HL-60 (cell line): ENCODE measurements around the gene FRAT1.

Experiments used
- DNase-seq, 2 experiments: peaks; one replicate each; pipeline ENCODE4 v3.0.0-alpha.2; 2010 to 2020; ENCODE audit warnings: low read depth in 1 of 2, low spot score in 1 of 2
- H3K27ac ChIP-seq: fragments of 250-450 bp; sonication (Bioruptor Pico); replicated peaks from 2 replicates; pipeline ENCODE4 v1.5.1; 2020; ENCODE audit warnings: mild to moderate bottlenecking, moderate library complexity
- H3K27me3 ChIP-seq: fragments of 250-450 bp; sonication (Bioruptor Pico); 2 replicates; pipeline ENCODE4 v1.5.1; 2021; ENCODE audit warnings: mild to moderate bottlenecking, moderate library complexity; ENCODE audit not compliant: insufficient read depth, poor library complexity, severe bottlenecking
- H3K4me3 ChIP-seq: replicated peaks from 2 replicates; pipeline ENCODE4 v1.5.1; 2011; ENCODE audit warnings: mild to moderate bottlenecking, control low read depth, low read length; ENCODE audit not compliant: insufficient read depth
- GABPA ChIP-seq: IDR thresholded peaks from 2 replicates; pipeline ENCODE4 v1.6.1; 2012; ENCODE audit warnings: low read depth
- POLR2AphosphoS5 ChIP-seq: IDR thresholded peaks from 2 replicates; pipeline ENCODE4 v1.6.1; 2012; ENCODE audit warnings: low read depth
- SPI1 ChIP-seq: IDR thresholded peaks from 2 replicates; pipeline ENCODE4 v1.6.1; 2012; ENCODE audit warnings: low read depth, mild to moderate bottlenecking, borderline replicate concordance
- TF ChIP-seq, protein P1 (sequence below): IDR thresholded peaks from 2 replicates; pipeline ENCODE4 v1.6.1; 2012; ENCODE audit warnings: low read depth; ENCODE audit not compliant: insufficient replicate concordance
- TF ChIP-seq, protein P2 (sequence below): IDR thresholded peaks from one replicate; pipeline ENCODE4 v1.5.1; 2011; ENCODE audit warnings: low read length, control low read depth, inconsistent platforms; ENCODE audit not compliant: insufficient read depth

FRAT1 gene

DNA sequence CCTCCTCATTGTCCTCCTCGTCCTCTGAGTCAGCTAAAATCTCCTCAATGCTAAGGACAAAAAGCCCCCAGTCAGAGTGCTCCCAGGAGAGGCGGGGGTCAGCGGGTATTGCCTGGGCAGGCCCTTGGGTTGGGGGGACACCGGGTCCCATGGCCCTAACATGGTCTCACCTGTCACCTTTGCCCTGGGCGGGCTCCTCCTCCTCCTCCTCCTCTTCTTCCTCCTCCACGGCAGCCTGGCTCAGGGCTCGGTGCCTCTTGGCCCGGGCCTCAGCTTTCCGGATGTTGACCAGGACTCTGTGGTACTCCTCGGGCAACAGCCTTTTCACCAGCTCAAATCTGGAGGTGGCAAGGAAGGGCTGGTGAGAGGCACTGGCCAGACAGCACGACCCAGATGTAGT is 47.5 kb downstream of the FRAT1 start:
- TF ChIP-seq GABPA (no peak), POLR2AphosphoS5 (no peak), SPI1 (no peak)
- TF ChIP-seq, protein P1, sequence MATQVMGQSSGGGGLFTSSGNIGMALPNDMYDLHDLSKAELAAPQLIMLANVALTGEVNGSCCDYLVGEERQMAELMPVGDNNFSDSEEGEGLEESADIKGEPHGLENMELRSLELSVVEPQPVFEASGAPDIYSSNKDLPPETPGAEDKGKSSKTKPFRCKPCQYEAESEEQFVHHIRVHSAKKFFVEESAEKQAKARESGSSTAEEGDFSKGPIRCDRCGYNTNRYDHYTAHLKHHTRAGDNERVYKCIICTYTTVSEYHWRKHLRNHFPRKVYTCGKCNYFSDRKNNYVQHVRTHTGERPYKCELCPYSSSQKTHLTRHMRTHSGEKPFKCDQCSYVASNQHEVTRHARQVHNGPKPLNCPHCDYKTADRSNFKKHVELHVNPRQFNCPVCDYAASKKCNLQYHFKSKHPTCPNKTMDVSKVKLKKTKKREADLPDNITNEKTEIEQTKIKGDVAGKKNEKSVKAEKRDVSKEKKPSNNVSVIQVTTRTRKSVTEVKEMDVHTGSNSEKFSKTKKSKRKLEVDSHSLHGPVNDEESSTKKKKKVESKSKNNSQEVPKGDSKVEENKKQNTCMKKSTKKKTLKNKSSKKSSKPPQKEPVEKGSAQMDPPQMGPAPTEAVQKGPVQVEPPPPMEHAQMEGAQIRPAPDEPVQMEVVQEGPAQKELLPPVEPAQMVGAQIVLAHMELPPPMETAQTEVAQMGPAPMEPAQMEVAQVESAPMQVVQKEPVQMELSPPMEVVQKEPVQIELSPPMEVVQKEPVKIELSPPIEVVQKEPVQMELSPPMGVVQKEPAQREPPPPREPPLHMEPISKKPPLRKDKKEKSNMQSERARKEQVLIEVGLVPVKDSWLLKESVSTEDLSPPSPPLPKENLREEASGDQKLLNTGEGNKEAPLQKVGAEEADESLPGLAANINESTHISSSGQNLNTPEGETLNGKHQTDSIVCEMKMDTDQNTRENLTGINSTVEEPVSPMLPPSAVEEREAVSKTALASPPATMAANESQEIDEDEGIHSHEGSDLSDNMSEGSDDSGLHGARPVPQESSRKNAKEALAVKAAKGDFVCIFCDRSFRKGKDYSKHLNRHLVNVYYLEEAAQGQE: no peak
- TF ChIP-seq, protein P2, sequence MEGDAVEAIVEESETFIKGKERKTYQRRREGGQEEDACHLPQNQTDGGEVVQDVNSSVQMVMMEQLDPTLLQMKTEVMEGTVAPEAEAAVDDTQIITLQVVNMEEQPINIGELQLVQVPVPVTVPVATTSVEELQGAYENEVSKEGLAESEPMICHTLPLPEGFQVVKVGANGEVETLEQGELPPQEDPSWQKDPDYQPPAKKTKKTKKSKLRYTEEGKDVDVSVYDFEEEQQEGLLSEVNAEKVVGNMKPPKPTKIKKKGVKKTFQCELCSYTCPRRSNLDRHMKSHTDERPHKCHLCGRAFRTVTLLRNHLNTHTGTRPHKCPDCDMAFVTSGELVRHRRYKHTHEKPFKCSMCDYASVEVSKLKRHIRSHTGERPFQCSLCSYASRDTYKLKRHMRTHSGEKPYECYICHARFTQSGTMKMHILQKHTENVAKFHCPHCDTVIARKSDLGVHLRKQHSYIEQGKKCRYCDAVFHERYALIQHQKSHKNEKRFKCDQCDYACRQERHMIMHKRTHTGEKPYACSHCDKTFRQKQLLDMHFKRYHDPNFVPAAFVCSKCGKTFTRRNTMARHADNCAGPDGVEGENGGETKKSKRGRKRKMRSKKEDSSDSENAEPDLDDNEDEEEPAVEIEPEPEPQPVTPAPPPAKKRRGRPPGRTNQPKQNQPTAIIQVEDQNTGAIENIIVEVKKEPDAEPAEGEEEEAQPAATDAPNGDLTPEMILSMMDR: no peak
- Histone ChIP-seq H3K27me3 (no peaks in the 10 kb centered on the region), H3K27ac (peak overlapping the region; percentile 99), H3K4me3 (no peak overlapping the region)
- no peak for DNase-seq

DNA sequence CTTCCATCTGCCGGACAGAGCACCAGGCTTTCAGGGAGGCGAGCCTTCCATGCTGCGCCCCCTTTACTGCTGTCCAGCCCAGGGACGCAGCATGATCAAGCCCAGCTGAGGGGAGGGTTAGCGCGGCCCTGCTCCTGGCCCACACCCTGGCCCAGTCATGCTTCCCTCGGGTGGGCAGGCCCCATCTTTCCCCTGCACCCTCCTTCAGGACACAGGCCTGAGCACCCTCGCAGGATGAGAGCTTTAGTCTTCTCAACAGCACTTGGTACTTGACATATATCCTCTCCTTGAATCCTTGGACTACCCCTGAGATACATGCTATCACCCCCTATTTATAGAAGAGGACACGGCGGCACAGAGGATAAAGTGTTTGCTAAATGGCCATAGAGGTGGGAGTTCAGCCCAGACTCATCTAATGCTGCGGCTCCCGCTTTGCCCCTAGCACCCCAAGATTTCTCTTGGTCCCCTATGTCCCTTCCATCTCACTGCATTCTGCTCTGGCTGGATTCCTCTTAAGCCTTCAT is 48.1 kb downstream of the FRAT1 start:
- no peak for DNase-seq
- Histone ChIP-seq H3K4me3 (no peak overlapping the region), H3K27me3 (no peaks in the 10 kb centered on the region), H3K27ac (peak overlapping the region; percentile 99)
- TF ChIP-seq, protein P2: no peak
- TF ChIP-seq SPI1: no peak
